Nephron (organoid): Measurements from ENCODE around the gene MINAR1.

ENCODE experiments used
- H3K27ac Mint-ChIP-seq, 3 experiments: 2 replicates each; pipeline ENCODE4 v1.8.0; 2020; ENCODE audit warnings: mixed read lengths in 3 of 3, mild to moderate bottlenecking in 2 of 3, moderate library complexity in 1 of 3
- H3K27me3 Mint-ChIP-seq: 2 replicates; pipeline ENCODE4 v1.8.0; 2021; ENCODE audit warnings: low read depth, mild to moderate bottlenecking, moderate library complexity, mixed read lengths
- H3K36me3 Mint-ChIP-seq: 2 replicates; pipeline ENCODE4 v1.8.0; 2020; ENCODE audit warnings: low read depth, mixed read lengths
- H3K4me1 Mint-ChIP-seq: 2 replicates; pipeline ENCODE4 v1.8.0; 2020; ENCODE audit warnings: mixed read lengths
- H3K4me3 Mint-ChIP-seq, 3 experiments: 2 replicates each; pipeline ENCODE4 v1.8.0; 2020; ENCODE audit warnings: mild to moderate bottlenecking in 3 of 3, mixed read lengths in 3 of 3, moderate library complexity in 2 of 3
- H3K9me3 Mint-ChIP-seq: 2 replicates; pipeline ENCODE4 v1.8.0; 2020; ENCODE audit warnings: mixed read lengths
- CTCF ChIP-seq, 3 experiments: fragments of 200-600 bp; sonication (generic); IDR thresholded peaks; one replicate each; pipeline ENCODE4 v1.5.0; 2021; ENCODE audit warnings: antibody characterized with exemption in 3 of 3; ENCODE audit not compliant: unreplicated experiment in 3 of 3

Gene MINAR1

DNA sequence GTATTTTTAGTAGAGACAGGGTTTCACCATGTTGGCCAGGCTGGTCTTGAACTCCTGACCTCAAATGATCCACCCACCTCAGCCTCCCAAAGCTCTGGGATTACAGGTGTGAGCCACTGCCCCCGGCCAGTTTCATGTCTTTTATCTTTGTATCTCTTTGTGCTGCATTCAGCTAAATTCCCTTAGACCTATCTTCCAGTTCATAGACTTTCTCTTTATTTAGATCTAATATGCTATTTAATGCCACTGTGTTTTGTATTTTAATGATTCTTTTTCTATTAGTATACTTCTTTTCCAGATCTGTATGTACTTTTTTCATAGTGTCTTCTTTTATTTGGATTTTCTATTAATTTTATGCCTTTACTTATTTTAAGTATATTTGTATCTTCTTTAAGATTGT is 14.9 kb downstream of the MINAR1 start:
- Mint-ChIP-seq H3K36me3 (no peaks in the 10 kb centered on the region), H3K4me3 (no peak overlapping the region), H3K27me3 (no peaks in the 10 kb centered on the region), H3K9me3 (peaks cover 15% of the 10 kb centered on the region), H3K4me1 (peaks cover 5% of the 10 kb centered on the region), H3K27ac (no peak overlapping the region)
- TF ChIP-seq CTCF (IDR thresholded peaks at IDR 0.05; ENCODE audit: unreplicated experiment in 3 of 3) = no peak

DNA sequence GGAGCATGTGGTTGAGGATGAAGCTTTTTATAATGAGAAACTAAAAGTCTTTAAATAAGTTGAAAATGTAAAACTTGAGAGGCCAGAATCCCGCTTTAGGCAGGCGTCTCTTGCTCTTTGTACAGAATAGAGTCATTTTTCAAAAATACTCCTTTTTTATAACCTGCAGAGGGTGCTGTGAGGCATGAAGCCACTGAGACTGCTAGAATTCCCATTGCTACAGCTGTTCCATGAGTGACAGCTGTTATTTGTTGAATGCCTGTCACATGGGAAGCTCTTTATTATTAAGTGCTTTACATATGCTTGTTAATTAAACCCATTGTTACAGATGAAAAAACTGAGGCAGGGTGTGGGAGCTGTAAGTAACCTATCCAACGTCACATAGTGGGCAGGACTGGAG is 18.5 kb downstream of the MINAR1 start:
- peak in 2 of 3 experiments; percentile 14 to 32 for TF ChIP-seq CTCF (IDR thresholded peaks at IDR 0.05; ENCODE audit: unreplicated experiment in 3 of 3)
- no peaks in the 10 kb centered on the region for H3K36me3 Mint-ChIP-seq
- H3K27me3 Mint-ChIP-seq = no peaks in the 10 kb centered on the region
- H3K4me3 Mint-ChIP-seq = no peak overlapping the region
- no peaks in the 10 kb centered on the region for H3K4me1 Mint-ChIP-seq
- no peak overlapping the region for H3K27ac Mint-ChIP-seq
- H3K9me3 Mint-ChIP-seq = peaks cover 15% of the 10 kb centered on the region

GRCh38 chr15:79451361-79451999 is 19.3 kb downstream of the MINAR1 start:
- Mint-ChIP-seq H3K36me3 (no peaks in the 10 kb centered on the region), H3K4me1 (no peaks in the 10 kb centered on the region), H3K4me3 (no peak overlapping the region), H3K27me3 (no peaks in the 10 kb centered on the region), H3K9me3 (peaks cover 10% of the 10 kb centered on the region), H3K27ac (no peak overlapping the region)
- TF ChIP-seq CTCF (IDR thresholded peaks at IDR 0.05; ENCODE audit: unreplicated experiment in 3 of 3) = no peak

GRCh38 chr15:79452244-79453051 is 20.3 kb downstream of the MINAR1 start:
- no peak for TF ChIP-seq CTCF (IDR thresholded peaks at IDR 0.05; ENCODE audit: unreplicated experiment in 3 of 3)
- Mint-ChIP-seq H3K4me1 (no peaks in the 10 kb centered on the region), H3K4me3 (no peak overlapping the region), H3K36me3 (no peaks in the 10 kb centered on the region), H3K27ac (no peak overlapping the region), H3K27me3 (no peaks in the 10 kb centered on the region), H3K9me3 (peaks cover under 1% of the 10 kb centered on the region)

GRCh38 chr15:79453446-79453845 is 21.3 kb downstream of the MINAR1 start:
- Mint-ChIP-seq H3K4me1 (no peaks in the 10 kb centered on the region), H3K27me3 (no peaks in the 10 kb centered on the region)

More at GRCh38 chr15:79453446-79453845, 21.3 kb downstream of the MINAR1 start:
- no peaks in the 10 kb centered on the region for H3K36me3 Mint-ChIP-seq
- no peak overlapping the region for H3K4me3 Mint-ChIP-seq
- no peak for TF ChIP-seq CTCF (IDR thresholded peaks at IDR 0.05; ENCODE audit: unreplicated experiment in 3 of 3)
- no peak overlapping the region for H3K27ac Mint-ChIP-seq
- H3K9me3 Mint-ChIP-seq = no peaks in the 10 kb centered on the region
